ENCODE data around the gene RPS6KA5.

The RPS6KA5 gene

DNA sequence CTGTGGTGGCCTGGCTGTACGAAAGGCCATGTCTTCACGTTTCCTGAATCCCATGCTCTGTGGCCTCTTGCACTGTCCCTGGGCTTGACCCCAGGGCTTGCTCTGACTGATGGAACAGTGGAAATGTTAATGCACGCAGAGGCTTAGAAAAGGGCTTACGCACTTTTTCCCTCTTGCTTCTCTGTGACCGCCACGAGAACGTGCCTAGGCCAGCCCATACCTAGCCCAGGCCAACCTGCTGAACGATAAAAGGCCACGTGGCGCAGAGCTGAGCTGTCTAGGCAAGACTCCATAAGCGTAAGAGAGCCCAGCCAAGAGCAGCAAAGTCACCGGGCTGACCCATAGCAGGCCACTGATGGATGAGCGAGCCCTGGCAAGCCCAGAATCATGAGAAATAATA lies 262.5 kb downstream of the RPS6KA5 start:
- DNase-seq: no peak

Measured in activated CD4-positive, alpha-beta T cell treated with anti-CD3 and anti-CD28 coated beads, Interleukin-2, amount 50 U/mL, for 4 hours (primary cell).